Stimulated activated CD8-positive, alpha-beta memory T cell treated with anti-CD3 and anti-CD28 coated beads, Interleukin-4, amount 100 ng/mL, for 1 hour (primary cell): ENCODE measurements around the gene OR51B6.
"Not testable (repeated sequence)": the region's sequence is repeated elsewhere in the genome, so short reads cannot be mapped to it uniquely, and the experiment has no call there.

Experiments
- DNase-seq, 2 donors: peaks; one replicate each; pipeline ENCODE4 v3.0.0-alpha.2; 2020; ENCODE audit warnings: low read depth in 2 of 2, low spot score in 1 of 2

Gene OR51B6

DNA sequence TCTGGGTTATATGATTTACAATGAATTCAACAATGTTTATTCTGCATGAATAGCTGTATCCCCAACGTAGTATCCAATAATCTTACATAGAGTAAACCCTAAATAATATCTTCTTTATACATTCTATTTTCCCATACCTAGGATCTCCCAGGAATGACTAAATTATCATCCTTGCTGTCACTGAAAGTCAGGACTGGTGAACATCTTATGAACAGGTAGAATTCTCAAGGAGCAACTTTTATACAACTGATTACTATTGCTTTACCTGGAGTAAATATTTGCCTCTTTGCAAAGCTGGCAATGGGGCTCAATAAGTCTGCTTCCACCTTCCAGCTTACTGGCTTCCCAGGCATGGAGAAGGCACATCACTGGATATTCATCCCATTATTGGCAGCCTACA is at the start of gene OR51B6:
TSS of gene OR51B6 (plus strand) at position 301 of the 400 bp plus-strand sequence. CDS start at position 301, 0 bp downstream.
- no peak for DNase-seq

- DNase-seq, result no peak
Measured at GRCh38 chr11:5301846-5302245, 49.5 kb upstream of the OR51B6 start, which contains the start of gene OR51B4. OR51B4 (minus strand) TSS chr11:5301946; CDS start chr11:5301946, 0 bp downstream.

DNA sequence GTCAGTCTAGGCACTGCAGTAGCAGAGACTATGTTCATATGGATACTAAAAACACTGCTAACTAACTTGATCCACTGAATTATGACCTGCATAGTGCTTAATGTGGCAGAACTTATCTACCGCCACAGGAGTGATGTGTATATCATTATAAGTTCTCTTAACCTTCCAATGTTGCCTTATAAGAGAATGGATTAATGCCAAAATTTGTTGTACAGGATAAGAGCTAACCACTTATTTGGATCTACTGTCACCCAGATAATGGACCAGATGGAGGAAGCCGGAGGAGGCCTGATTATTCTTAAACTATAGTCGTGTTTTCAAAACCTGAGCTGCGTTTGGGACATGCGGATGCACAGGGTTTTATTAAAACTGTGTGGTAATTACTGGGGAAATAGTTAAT is 47.7 kb upstream of the OR51B6 start:
- DNase-seq, result no peak

DNA sequence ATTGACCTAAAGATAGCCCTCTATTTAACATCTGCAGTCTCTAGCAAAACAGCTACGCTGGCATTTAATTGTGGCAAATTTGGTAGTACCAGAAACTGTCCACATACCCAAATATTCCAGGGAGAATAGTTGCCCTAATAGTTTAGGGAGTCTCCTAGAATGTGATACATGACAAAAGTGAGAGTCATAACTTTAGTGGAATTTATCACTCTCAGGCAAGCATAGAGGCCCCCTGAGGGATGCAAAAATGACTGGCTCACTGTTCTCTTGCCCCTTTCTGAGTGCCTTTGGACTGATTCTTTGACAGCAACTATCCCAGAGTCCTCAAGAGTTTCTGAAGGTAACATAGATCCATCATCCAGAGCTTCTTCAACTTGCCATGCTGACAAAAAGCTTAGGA is 47.3 kb upstream of the OR51B6 start:
- no peak for DNase-seq

- DNase-seq, result no peak
Measured at GRCh38 chr11:5307256-5308019, 43.9 kb upstream of the OR51B6 start.

- no peak for DNase-seq
Measured at GRCh38 chr11:5310423-5310822, 40.9 kb upstream of the OR51B6 start.

DNA sequence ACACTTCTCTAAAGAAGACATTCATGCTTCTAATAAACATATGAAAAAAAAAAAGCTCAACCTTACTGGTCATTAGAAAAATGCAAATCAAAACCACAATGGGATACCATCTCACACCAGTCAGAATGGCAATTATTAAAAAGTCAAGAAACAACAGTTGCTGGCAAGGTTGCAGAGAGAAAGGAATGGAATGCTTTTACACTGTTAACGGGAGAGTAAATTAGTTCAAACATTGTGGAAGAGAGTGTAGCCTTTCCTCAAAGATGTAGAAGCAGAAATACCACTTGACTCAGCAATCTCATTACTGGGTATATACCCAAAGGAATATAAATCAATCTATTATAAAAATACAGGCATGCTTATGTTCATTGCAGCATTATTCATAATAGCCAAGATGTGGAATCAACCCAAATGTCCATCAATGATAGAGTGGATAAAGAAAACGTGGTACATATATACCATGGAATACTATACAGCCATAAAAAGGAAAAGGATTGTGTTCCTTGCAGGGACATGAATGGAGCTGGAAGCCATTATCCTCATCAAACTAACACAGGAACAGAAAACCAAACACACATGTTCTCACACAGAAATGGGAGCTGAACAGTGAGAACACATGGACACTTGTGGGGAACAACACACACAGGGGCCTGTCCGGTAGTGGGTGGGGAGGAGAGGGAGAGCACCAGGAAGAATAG is 37.8 kb upstream of the OR51B6 start:
- DNase-seq, result not testable (repeated sequence)

DNA sequence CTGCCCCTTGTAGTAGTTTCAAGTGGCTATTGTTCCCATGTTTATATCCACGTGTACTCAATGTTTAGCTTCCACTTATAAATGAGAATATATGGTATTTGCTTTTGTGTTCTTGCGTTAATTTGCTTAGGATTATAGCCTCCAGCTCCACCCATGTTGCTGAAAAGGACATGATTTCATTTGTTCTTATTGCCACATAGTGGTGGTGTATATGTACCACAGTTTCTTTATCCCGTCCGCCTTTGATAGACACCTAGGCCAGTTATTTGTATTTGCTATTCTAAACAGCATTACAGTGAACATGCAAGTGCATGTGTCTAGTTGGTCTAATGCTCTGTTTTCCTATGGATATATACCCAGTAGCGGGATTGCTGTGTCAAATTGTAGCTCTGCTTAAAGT is 34.0 kb upstream of the OR51B6 start:
- DNase-seq, result no peak

DNA sequence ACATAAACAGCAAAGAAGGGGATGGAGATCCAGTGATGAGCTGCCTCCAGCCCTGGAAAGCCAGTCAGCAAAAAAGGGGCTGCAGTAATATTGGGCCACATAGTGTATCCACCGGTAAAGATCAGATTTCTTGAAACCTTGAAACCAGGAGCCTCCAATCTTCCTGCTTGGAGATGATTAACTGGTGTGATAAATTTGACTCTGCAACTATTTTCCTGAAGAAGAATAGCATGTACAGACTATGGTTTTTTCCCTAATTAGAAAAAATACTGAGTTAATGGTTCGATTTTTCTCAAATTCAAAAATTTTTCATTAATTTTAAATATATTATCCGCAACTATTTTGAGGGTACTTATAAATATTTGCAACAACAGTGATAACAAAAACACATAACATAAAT is 27.1 kb upstream of the OR51B6 start, which contains the start of gene OR51B2:
TSS of gene OR51B2 (minus strand) at position 101 of the 400 bp plus-strand sequence. CDS start at position 101, 0 bp downstream.
- no peak for DNase-seq

- DNase-seq, result no peak
Measured at GRCh38 chr11:5335170-5335569, 16.1 kb upstream of the OR51B6 start.

DNA sequence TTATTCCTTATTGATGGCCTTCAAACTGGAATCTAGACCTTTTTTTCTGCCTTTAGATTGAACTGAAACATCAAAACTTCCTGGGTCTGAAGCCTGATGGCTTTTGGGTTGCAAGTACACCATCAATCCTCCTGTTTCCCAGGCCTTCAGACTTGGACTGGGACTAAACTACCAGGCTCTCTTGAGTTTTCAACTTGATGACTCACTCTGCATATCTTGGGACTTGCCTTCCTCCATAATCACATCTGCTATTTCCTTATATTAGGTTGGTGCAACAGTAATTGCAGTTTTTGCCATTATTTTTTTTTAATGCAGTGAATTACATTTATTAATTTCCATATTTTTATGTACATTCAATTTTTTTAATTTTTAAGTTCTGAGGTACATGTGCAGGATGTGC is 15.0 kb upstream of the OR51B6 start:
- no peak for DNase-seq

DNA sequence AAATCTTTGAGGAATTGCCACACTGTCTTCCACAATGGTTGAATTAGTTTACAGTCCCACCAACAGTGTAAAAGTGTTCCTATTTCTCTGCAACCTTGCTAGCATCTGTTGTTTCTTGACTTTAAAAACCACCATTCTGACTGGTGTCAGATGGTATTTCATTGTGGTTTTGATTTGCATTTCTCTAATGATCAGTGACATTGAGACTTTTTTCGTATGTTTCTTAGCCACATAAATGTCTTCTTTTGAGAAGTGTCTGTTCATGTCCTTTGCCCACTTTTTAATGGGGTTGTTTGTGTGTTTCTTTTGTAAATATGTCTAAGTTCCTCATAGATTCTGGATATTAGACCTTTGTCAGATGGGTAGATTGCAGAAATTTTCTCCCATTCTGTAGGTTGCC is 14.1 kb upstream of the OR51B6 start:
- not testable (repeated sequence) for DNase-seq

GRCh38 chr11:5339771-5340322 is 11.5 kb upstream of the OR51B6 start:
- DNase-seq, result no peak

GRCh38 chr11:5343474-5344335 is 7.6 kb upstream of the OR51B6 start, which contains the start of gene OR51B5:
OR51B5 (minus strand) TSS chr11:5343524; CDS start chr11:5343524, 0 bp downstream.
- DNase-seq, result no peak

- no peak for DNase-seq
Measured at GRCh38 chr11:5345831-5346230, 5.5 kb upstream of the OR51B6 start.

DNA sequence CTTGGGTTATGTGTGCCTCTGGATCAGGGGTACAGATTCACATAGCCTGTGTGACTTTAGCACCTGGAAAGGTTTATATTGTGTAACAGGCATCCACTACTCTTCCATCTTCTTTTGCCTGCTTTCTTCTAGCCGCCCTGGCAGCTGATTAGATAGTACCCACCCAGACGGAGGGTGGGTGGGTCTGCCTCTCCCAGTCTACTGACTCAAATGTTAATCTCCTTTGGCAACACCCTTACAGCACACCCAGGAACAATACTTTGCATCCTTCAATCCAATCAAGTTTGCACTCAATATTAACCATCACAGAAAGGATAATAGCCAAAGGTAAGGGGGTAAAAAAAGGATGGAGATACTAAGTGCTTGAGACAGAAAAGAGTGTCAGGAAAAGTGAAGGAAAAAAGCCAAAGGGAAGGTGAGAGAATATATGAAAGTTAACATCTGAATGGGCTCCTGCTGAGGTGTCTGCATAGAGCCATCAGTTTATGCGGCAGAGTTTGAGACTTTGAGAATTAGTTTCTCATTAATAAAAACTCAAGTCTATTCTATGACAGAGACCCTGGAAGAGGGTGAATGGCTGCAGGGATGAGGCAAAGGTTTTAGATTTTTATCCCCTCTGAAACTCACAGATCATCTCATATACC is 2.6 kb upstream of the OR51B6 start:
- DNase-seq, result no peak

- DNase-seq, result no peak
Measured at GRCh38 chr11:5349550-5349949, 1.8 kb upstream of the OR51B6 start.

GRCh38 chr11:5356031-5356430 is 4.7 kb downstream of the OR51B6 start:
- DNase-seq, result not testable (repeated sequence)

DNA sequence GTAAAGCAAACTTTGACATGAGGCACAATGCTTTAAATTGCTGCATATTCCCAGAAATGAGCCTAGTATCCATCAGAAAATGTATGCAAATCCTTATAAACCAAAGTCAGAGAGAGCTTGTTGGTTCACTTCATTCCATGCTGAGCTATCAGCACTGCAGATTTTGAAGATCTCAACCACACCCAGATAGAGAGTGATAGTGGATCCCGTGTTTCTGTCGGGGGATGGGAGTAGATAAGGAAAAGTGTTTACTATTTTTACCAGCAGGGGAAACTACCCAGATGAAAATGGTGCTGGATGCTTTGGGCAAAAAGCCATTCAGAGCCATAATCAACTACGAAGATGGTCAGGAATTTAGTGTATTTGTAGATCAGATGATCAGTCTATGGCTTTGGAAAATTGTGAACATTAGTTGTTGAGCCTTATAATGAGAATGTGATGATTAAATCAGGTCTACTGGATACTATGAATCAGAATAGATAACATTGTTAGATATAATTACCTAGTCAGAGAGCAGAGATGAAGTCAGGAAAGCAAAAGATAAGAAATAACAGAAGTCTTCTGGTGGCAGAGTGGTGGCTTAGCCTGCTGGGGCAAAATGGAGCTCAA is 10.8 kb downstream of the OR51B6 start:
- no peak for DNase-seq

- DNase-seq, result no peak
Measured at GRCh38 chr11:5363679-5364078, 12.4 kb downstream of the OR51B6 start.
